GM12891 (cell line): ENCODE data around the gene TRAF3.

Experiments used
- POLR2A ChIP-seq: IDR thresholded peaks from 2 replicates; pipeline ENCODE4 v1.6.1; 2011; ENCODE audit warnings: low read depth, low read length, control low read depth
- POLR2AphosphoS5 ChIP-seq: IDR thresholded peaks from 2 replicates; pipeline ENCODE4 v1.6.1; 2011; ENCODE audit warnings: low read depth, low read length, control low read depth
- TAF1 ChIP-seq: IDR thresholded peaks from 2 replicates; pipeline ENCODE4 v1.6.1; 2011; ENCODE audit warnings: low read depth, low read length, control low read depth

DNA sequence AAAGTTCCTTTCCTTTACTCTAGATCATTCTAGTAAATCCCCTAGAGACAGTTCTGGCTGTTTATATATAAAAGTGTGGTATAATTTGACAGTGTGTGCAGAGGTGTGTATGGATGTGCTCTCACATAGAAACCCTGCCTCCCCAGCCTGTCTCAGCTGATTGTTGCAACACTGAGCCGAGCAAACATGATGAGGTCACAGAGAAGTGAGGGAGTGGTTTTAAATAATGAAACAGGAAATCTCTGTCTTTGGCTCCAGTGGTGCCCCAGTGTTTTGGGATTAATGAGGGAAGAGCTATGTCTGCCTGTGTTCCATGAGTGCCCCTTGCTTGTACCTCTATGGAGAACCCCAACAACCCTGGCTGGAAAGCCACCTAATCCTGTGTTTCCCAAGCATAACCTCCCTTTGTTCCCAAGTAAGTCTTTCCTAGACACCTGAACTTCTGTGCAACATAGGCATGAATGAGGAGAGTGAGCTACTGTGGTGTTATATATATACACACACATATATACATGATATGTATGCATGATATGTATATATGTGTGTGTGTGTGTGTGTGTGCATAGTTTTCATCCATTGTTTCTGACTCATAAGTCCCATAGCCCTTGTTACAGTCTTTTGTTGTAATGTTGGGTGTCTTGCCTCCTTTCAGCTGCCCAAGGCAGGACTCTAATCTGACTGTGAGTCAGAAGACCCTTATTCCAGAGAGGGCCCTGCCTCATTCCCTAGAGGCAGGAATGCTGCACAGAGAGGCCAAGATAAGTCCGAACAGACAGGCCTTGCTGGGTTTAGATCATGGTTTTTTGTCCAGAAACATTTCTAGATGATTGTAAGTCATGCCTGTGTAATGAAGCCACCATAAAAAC lies 18.0 kb downstream of the TRAF3 start:
- TF ChIP-seq POLR2AphosphoS5: no peak
- TF ChIP-seq TAF1: no peak
- TF ChIP-seq POLR2A: no peak
